WERI-Rb-1 (cell line): Measurements from ENCODE around the gene BSND.

ENCODE experiments used
- DNase-seq: peaks from one replicate; pipeline ENCODE4 v3.0.0-alpha.2; 2020
- H3K27ac ChIP-seq: fragments of 250-450 bp; sonication (Bioruptor Pico); 2 replicates; pipeline ENCODE4 v1.5.1; 2020; ENCODE audit warnings: mild to moderate bottlenecking, moderate library complexity
- H3K27me3 ChIP-seq: fragments of 250-450 bp; sonication (Bioruptor Pico); 2 replicates; pipeline ENCODE4 v1.5.1; 2021; ENCODE audit warnings: mild to moderate bottlenecking, low read depth, moderate library complexity; ENCODE audit not compliant: insufficient read depth, severe bottlenecking
- H3K36me3 ChIP-seq: fragments of 250-450 bp; sonication (Bioruptor Pico); 2 replicates; pipeline ENCODE4 v1.5.1; 2020; ENCODE audit warnings: mild to moderate bottlenecking, moderate library complexity
- H3K4me3 ChIP-seq: 2 replicates; pipeline ENCODE4 v1.5.1; 2011; ENCODE audit warnings: low read depth, mild to moderate bottlenecking, control low read depth, low read length
- H3K9me3 ChIP-seq: fragments of 250-450 bp; sonication (Bioruptor Pico); 2 replicates; pipeline ENCODE4 v1.5.1; 2021; ENCODE audit warnings: mild to moderate bottlenecking, moderate library complexity; ENCODE audit not compliant: severe bottlenecking
- CTCF ChIP-seq: IDR thresholded peaks from 2 replicates; pipeline ENCODE4 v1.5.1; 2011; ENCODE audit warnings: low read depth, mild to moderate bottlenecking, control low read depth, inconsistent platforms, low read length

Gene BSND

GRCh38 chr1:54989968-54990810 lies 8.5 kb upstream of the BSND start:
- H3K36me3 ChIP-seq: no peaks in the 10 kb centered on the region
- TF ChIP-seq CTCF: peak; percentile 13; the same call in 1 of the 2 replicates

GRCh38 chr1:54990916-54991315 lies 7.8 kb upstream of the BSND start:
- Histone ChIP-seq H3K9me3 (no peaks in the 10 kb centered on the region), H3K4me3 (no peak overlapping the region), H3K27me3 (no peaks in the 10 kb centered on the region), H3K27ac (no peak overlapping the region), H3K36me3 (no peaks in the 10 kb centered on the region)
- TF ChIP-seq CTCF: no peak
- DNase-seq: no peak

More at GRCh38 chr1:54989968-54990810, 8.5 kb upstream of the BSND start:
- DNase-seq: no peak
- Histone ChIP-seq H3K27me3 (no peaks in the 10 kb centered on the region), H3K27ac (no peak overlapping the region), H3K9me3 (no peaks in the 10 kb centered on the region), H3K4me3 (no peak overlapping the region)

GRCh38 chr1:54991939-54992338 lies 6.8 kb upstream of the BSND start:
- no peak for TF ChIP-seq CTCF
- H3K27ac ChIP-seq: no peak overlapping the region
- no peaks in the 10 kb centered on the region for H3K27me3 ChIP-seq
- no peaks in the 10 kb centered on the region for H3K36me3 ChIP-seq
- no peak overlapping the region for H3K4me3 ChIP-seq
- H3K9me3 ChIP-seq: no peaks in the 10 kb centered on the region
- DNase-seq: no peak

- no peak for TF ChIP-seq CTCF
- no peaks in the 10 kb centered on the region for H3K36me3 ChIP-seq
- H3K27ac ChIP-seq: no peak overlapping the region
- no peaks in the 10 kb centered on the region for H3K9me3 ChIP-seq
- H3K27me3 ChIP-seq: no peaks in the 10 kb centered on the region
- no peak overlapping the region for H3K4me3 ChIP-seq
- no peak for DNase-seq
Observed at GRCh38 chr1:54993140-54993539, 5.6 kb upstream of the BSND start.

- Histone ChIP-seq H3K4me3 (no peak overlapping the region), H3K36me3 (no peaks in the 10 kb centered on the region), H3K27me3 (no peaks in the 10 kb centered on the region), H3K27ac (no peak overlapping the region), H3K9me3 (no peaks in the 10 kb centered on the region)
- DNase-seq: no peak
- no peak for TF ChIP-seq CTCF
Observed at GRCh38 chr1:54994355-54994990, 4.3 kb upstream of the BSND start.
